ENCODE data around the gene TRAPPC6A. TPM values are rescaled to one million over a fixed set of nuclear protein-coding genes. Genes with fewer than 3 reads are reported as not detected.

Gene TRAPPC6A
- total and polyA plus RNA-seq, 2 of the 13 experiments (the other 11 are each of a cell fraction or from before 2014, with no cell fraction given): 6.5 to 21.0 TPM

DNA sequence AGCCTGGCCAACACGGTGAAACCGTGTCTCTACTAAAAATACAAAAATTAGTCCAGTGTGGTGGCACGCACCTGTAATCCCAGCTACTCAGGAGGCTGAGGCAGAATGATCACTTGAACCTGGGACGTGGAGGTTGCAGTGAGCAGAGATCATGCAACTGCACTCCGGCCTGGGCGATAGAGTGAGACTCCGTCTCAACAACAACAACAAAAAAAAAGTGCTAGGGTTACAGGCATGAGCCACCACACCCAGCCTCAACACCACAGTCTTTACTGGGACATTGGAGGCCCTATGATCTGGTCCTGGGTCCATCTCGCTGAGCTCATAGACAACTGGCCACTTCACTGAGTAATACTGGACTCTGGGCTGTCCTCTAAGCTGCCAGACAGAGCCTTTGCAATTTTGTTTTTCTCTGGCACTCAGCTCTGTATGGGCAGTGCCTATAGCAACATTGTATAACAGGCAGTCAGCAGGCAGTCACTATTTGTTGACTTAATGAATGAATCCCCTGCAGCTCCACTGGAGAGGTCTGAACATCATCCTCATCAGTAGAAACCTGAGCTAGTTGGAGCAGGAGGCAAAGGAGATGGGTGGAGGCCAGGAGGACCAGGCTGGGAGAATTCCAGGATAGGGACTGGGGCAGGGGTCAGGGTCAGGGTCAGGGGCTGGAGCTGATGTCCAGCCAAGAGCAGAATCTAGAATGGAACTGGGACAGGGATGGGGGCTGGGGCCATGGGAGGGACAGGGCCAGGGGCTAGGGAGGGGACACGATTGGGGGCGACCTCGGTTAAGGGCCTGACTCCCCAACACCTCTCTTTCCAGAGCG lies 8.7 kb upstream of the TRAPPC6A start:
- in situ Hi-C loops (cut with HindIII; ENCODE audit: extremely low pct_ligation_motif_present, low pct_unique_long_range_greater_than_20kb): no loop called here
- Histone ChIP-seq H4K20me1 (ENCODE audit: insufficient read depth, low read length) (0 out of 2 replicates have a peak, but pooled peaks cover 2% of the 10 kb centered on the region), H3K9me3 (ENCODE audit: low read length) (no peaks in the 10 kb centered on the region), H3K27me3 (ENCODE audit: control insufficient read depth in 1 of 2, insufficient read depth in 2 of 2, low read length in 2 of 2) (0 out of 5 replicates have a peak, but pooled peaks cover 0 to 1% of the 10 kb centered on the region in 2 experiments), H3K4me1 (ENCODE audit: insufficient read depth, low read length) (peaks cover 29% of the 10 kb centered on the region), H3K27ac (ENCODE audit: extremely low read length, insufficient read depth, low read length) (no peak overlapping the region), H2AFZ (ENCODE audit: low read length) (no peak overlapping the region), H3K36me3 (replicated peaks in 1 of 2; ENCODE audit: control insufficient read depth in 1 of 2, insufficient read depth in 2 of 2, low read length in 2 of 2) (no peaks in the 10 kb centered on the region), H3K79me2 (ENCODE audit: insufficient read depth, low read length) (no peaks in the 10 kb centered on the region), H3K4me2 (ENCODE audit: low read depth, low read length) (peak overlapping the region; percentile 79; the same call in 1 of the 2 replicates), H3K4me3 (replicated peaks in 1 of 3; ENCODE audit: insufficient read depth in 1 of 3, low read depth in 2 of 3, low read length in 3 of 3) (peak overlapping the region in 1 of 3 experiments; percentile 43; a peak in 1 of 6 replicates), H3K9ac (ENCODE audit: insufficient read depth, low read depth, low read length) (no peak overlapping the region)
- DNase-seq (ENCODE audit: low spot score) (peak; percentile 75), FAIRE-seq (no peak), ATAC-seq (peak; percentile 90)
- BruUV-seq (replicated peaks): no TSS peak
- ChIA-PET CTCF (ENCODE audit: low intra/inter-chr PET ratio, low total read pairs) (interaction anchor here (1.3 kb wide), 1 partner anchor 24 kb away, joined by 8 read pairs; no protein-coding TSS in a partner anchor), POLR2A (interaction anchor here (1.6 kb wide), 1 partner anchor 8 kb away, joined by 12 read pairs; the partner anchor contains the start of genes BLOC1S3 and TRAPPC6A)
- intact Hi-C loops (cut with micrococcal nuclease; ENCODE audit: unreplicated experiment): loop anchor here (10.0 kb wide), 1 partner anchor 58 kb away; the partner anchor contains the start of gene EXOC3L2
- WGBS (ENCODE audit: low lambda C conversion rate): 53% methylated on average over 12 of the region's 12 CpGs
- TF ChIP-seq, protein P1, sequence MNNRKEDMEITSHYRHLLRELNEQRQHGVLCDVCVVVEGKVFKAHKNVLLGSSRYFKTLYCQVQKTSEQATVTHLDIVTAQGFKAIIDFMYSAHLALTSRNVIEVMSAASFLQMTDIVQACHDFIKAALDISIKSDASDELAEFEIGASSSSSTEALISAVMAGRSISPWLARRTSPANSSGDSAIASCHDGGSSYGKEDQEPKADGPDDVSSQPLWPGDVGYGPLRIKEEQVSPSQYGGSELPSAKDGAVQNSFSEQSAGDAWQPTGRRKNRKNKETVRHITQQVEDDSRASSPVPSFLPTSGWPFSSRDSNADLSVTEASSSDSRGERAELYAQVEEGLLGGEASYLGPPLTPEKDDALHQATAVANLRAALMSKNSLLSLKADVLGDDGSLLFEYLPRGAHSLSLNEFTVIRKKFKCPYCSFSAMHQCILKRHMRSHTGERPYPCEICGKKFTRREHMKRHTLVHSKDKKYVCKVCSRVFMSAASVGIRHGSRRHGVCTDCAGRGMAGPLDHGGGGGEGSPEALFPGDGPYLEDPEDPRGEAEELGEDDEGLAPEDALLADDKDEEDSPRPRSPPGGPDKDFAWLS (CRISPR knock-in tag; IDR thresholded peaks at IDR 0.05; ENCODE audit: borderline replicate concordance): no peak
- TF ChIP-seq LCORL (IDR thresholded peaks at IDR 0.05) (0 out of 2 replicates have a peak, but pooled peaks have one; percentile 48), LCORL (CRISPR knock-in tag; IDR thresholded peaks at IDR 0.05) (no peak), NR2F6 (IDR thresholded peaks at IDR 0.05) (peak; percentile 55; the same call in 1 of the 2 replicates), NR2F6 (CRISPR knock-in tag; IDR thresholded peaks at IDR 0.05) (peak; percentile 39; the same call in 1 of the 2 replicates), NR2F1 (CRISPR knock-in tag; IDR thresholded peaks at IDR 0.05) (peak in 1 of 2 experiments; percentile 46; a peak in 1 of 4 replicates), MED1 (CRISPR knock-in tag; IDR thresholded peaks at IDR 0.05) (0 out of 2 replicates have a peak, but pooled peaks have one; percentile 12), ZNF441 (CRISPR knock-in tag; IDR thresholded peaks at IDR 0.05; ENCODE audit: borderline replicate concordance) (peak; percentile 98), ZNF501 (CRISPR knock-in tag; IDR thresholded peaks at IDR 0.05) (0 out of 2 replicates have a peak, but pooled peaks have one; percentile 46), SALL1 (CRISPR knock-in tag; IDR thresholded peaks at IDR 0.05) (peak; percentile 40; the same call in 1 of the 2 replicates), ZMYM2 (CRISPR knock-in tag; IDR thresholded peaks at IDR 0.05) (no peak), SAP130 (CRISPR knock-in tag; IDR thresholded peaks at IDR 0.05; ENCODE audit: low read depth) (peak; percentile 52)
- TF ChIP-seq, protein P2, sequence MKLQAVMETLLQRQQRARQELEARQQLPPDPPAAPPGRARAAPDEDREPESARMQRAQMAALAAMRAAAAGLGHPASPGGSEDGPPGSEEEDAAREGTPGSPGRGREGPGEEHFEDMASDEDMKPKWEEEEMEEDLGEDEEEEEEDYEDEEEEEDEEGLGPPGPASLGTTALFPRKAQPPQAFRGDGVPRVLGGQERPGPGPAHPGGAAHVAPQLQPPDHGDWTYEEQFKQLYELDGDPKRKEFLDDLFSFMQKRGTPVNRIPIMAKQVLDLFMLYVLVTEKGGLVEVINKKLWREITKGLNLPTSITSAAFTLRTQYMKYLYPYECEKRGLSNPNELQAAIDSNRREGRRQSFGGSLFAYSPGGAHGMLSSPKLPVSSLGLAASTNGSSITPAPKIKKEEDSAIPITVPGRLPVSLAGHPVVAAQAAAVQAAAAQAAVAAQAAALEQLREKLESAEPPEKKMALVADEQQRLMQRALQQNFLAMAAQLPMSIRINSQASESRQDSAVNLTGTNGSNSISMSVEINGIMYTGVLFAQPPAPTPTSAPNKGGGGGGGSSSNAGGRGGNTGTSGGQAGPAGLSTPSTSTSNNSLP (IDR thresholded peaks at IDR 0.05; ENCODE audit: low read depth, low read length): peak; percentile 52; the same call in 1 of the 2 replicates
- TF ChIP-seq, protein P3, sequence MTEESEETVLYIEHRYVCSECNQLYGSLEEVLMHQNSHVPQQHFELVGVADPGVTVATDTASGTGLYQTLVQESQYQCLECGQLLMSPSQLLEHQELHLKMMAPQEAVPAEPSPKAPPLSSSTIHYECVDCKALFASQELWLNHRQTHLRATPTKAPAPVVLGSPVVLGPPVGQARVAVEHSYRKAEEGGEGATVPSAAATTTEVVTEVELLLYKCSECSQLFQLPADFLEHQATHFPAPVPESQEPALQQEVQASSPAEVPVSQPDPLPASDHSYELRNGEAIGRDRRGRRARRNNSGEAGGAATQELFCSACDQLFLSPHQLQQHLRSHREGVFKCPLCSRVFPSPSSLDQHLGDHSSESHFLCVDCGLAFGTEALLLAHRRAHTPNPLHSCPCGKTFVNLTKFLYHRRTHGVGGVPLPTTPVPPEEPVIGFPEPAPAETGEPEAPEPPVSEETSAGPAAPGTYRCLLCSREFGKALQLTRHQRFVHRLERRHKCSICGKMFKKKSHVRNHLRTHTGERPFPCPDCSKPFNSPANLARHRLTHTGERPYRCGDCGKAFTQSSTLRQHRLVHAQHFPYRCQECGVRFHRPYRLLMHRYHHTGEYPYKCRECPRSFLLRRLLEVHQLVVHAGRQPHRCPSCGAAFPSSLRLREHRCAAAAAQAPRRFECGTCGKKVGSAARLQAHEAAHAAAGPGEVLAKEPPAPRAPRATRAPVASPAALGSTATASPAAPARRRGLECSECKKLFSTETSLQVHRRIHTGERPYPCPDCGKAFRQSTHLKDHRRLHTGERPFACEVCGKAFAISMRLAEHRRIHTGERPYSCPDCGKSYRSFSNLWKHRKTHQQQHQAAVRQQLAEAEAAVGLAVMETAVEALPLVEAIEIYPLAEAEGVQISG (CRISPR knock-in tag; IDR thresholded peaks at IDR 0.05): 0 out of 2 replicates have a peak, but pooled peaks have one; percentile 19
- TF ChIP-seq, protein P4, sequence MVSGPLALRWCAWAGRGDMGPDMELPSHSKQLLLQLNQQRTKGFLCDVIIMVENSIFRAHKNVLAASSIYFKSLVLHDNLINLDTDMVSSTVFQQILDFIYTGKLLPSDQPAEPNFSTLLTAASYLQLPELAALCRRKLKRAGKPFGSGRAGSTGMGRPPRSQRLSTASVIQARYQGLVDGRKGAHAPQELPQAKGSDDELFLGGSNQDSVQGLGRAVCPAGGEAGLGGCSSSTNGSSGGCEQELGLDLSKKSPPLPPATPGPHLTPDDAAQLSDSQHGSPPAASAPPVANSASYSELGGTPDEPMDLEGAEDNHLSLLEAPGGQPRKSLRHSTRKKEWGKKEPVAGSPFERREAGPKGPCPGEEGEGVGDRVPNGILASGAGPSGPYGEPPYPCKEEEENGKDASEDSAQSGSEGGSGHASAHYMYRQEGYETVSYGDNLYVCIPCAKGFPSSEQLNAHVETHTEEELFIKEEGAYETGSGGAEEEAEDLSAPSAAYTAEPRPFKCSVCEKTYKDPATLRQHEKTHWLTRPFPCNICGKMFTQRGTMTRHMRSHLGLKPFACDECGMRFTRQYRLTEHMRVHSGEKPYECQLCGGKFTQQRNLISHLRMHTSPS (CRISPR knock-in tag; IDR thresholded peaks at IDR 0.05; ENCODE audit: low read depth): 0 out of 2 replicates have a peak, but pooled peaks have one; percentile 36

Measured in HepG2 (cell line).